CD4-positive, alpha-beta T cell treated with Interleukin-12 subunit alpha and Interleukin-12 subunit beta, for 1 hour (primary cell): ENCODE measurements around the gene NLRP3.
A peak's percentile ranks its signal among the peaks of the same experiment; 100 is the strongest.
"Not testable (repeated sequence)": the region's sequence is repeated elsewhere in the genome, so short reads cannot be mapped to it uniquely, and the experiment has no call there.

ENCODE experiments used
- DNase-seq: peaks from one replicate; pipeline ENCODE4 v3.0.0-alpha.2; 2020

Gene NLRP3

DNA sequence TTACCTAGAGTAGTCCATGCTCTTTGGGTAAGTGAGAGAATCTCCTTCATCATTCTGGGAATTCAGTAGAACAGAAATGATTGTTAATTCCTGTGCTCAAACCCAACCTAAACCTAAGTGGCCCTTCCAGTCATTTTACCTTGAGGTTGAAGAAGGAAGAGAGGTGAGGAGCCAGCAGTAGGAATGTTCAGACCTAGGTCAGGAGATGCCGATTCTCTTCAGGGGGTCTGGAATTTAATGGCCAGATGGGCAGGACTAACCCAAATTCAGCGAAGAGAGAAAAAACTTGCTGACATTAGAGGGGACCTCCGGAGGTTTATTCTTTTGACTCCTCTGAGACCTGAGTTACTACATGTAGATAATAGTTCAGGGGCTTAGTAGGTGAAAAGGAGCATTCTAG is 58.4 kb downstream of the NLRP3 start:
- DNase-seq = no peak

DNA sequence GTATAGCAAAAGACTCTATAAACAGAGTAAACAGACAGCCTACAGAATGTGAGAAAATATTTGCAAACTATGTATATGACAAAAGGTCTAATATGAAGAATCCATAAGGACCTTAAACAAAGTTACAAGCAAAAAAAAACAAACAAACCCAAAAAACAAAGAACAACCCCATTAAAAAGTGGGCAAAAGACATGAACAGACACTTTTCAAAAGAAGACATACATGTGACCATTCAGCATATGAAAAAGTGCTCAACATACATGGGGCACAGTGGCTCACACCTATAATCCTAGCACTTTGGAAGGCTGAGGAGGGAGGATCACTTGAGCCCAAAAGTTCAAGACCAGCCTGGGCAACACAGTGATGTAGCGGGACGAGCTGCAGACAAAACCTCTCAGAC is 59.8 kb downstream of the NLRP3 start:
- DNase-seq = no peak

DNA sequence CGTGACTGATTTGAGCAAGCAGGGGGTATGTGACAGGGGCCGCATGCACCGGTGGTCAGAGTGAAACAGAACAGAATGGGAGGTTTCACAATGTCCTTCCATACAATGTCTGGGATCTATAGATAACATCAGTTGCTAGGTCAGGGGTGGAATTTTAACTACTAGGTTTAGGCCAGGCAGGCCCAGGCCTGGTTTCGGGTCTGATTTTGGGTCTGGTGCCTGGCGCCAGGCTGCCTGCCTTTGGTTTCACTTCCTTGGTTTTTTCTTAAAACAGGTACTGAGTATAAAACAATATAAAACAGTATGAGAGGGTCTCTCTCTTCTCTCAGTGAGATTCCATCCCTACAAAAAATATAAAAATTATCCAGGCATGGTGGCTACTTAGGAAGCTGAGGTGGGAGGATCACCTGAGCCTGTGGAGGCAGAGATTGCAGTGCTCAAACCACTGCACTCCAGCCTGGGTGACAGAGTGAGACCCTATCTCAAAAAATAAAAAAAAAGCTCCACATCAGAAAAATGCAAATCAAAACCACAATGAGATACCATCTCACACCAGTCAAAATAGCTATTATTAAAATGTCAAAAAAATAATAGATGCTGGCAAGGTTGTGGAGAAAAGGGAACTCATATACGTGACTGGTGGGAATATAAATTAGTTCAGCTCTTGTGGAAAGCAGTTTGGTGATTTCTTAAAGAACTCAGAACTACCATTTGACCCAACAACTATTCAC is 60.5 kb downstream of the NLRP3 start:
- DNase-seq = not testable (repeated sequence)

DNA sequence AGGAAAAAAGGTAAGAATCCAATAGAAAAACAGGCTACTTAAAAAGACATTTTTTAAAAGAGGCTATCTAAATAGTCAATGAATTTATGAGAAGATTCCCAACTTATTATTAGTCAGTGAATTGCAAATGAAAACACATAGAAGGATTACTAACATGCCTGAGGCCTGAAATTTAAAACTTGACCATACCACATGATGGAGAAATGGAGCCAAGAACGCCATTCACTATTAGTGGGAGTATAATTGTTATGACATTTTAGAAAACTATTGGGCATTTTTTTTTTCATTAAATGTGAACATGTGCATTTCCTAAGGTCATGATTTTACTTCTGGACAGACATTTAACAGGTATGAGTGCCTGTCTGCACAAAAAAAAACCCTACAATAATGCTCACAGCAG is 66.8 kb downstream of the NLRP3 start:
- DNase-seq = no peak

DNA sequence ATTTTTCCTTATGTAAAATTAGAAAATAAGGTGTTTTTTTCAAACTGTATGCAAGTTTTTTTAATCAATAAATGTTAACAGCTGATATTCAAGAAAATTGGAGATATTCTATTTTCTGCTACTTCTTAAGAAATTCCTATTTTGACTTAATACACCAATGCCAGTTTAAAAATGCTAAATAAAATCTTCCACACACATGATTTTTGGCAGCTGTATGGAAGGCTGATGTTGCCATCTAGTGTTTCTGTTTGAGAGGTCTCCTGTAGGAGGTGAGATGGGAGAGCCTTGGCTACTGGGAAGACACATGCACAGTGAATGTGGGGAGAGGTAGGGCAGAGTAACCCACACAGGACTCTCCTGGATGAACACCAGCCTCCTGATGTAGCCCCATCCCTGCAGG is 71.1 kb downstream of the NLRP3 start:
- peak; percentile 62 for DNase-seq

DNA sequence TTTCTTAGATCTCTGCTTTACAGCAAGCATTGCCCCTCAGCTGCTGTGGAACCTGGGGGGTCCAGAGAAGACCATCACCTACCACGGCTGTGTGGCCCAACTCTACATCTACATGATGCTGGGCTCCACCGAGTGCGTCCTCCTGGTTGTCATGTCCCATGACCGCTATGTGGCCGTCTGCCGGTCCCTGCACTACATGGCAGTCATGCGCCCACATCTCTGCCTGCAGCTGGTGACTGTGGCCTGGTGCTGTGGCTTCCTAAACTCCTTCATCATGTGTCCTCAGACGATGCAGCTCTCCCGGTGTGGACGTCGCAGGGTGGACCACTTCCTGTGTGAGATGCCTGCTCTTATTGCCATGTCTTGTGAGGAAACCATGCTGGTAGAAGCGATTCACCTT is 75.4 kb downstream of the NLRP3 start:
- no peak for DNase-seq

DNA sequence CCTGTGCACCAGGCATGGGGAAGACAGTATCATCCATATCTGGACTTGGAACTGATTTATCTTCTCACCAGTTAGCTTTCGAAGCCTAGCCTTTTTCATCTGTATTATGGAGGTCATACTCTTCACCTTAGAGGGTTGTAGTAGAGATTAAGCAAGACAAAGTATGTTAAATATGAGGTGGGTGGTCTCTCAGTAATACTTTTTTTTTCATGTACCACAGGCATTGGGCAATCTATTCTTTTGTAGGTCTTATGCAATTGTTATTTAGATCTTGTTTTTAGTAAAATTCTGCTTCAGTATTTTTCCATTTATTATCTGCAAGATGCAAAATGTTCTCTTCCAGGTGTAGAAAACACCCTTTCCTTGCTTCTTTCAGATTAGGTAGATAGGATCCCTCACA is 77.1 kb downstream of the NLRP3 start:
- no peak for DNase-seq

DNA sequence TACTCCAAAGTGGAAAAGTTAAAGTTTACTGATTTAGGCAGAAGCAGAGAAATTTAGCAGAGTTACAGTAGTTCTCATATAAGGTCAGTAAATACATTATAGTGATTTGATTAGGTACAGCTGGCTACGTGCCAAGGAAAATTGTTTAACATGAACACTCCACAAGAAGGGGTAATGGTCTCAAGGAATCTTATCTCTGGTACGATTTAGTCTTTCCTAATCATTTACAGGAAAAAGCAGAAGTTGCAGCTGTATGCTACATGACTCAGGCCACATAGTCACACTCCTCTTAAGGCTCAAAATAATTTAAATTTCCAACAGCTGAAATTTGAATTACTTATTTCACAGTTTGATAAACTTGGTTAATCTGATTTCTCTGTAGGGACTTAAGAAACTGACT is 78.8 kb downstream of the NLRP3 start:
- DNase-seq = no peak

DNA sequence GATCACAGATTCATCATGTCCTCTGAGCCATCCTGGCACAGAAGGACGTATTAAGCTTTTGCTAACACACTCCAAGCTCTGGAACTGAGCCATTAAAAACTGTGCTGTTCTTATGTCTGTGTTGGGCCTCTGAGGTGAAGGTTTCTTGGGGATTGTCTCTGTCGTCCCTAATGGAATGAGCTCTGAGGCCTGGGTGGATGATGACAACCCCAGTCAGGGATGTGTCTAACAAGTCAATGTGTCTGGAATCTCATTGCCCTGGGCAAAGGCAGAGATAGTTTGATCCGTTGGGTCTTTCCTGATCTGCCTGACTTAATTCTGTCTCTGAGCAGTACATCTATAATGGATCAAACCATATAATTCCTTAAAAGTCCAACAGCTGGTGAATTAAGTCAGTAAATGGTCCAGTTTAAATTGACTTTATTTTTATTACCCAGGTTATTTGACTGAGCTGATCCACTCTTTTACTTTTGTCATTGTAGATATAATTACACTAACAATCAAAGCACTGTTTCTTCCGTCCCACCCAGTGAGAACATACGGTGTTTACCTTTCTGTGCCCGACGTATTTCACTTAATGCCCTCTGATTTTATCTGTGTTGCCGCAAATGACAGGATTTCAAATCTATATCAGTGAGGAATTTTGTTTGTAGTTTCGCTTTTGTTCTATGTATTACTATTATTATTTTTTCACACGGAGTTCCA is 80.8 kb downstream of the NLRP3 start:
- no peak for DNase-seq
